Progenitor cell of endocrine pancreas (in vitro differentiated cells): ENCODE measurements around the gene PSMD1. TPM values are rescaled to one million over a fixed set of nuclear protein-coding genes. Genes with fewer than 3 reads are reported as not detected.

Experiments used
- DNase-seq: peaks from one replicate; pipeline ENCODE4 v3.0.0; 2021; ENCODE audit warnings: low spot score; ENCODE audit not compliant: unreplicated experiment
- H3K27ac Mint-ChIP-seq: 2 replicates; pipeline ENCODE4 v1.8.0; 2021; ENCODE audit warnings: mild to moderate bottlenecking, moderate library complexity, mixed read lengths
- H3K27me3 Mint-ChIP-seq: 2 replicates; pipeline ENCODE4 v1.8.0; 2021; ENCODE audit warnings: mixed read lengths
- H3K36me3 Mint-ChIP-seq: 2 replicates; pipeline ENCODE4 v1.8.0; 2022; ENCODE audit warnings: mixed read lengths; ENCODE audit not compliant: insufficient read depth
- H3K4me1 Mint-ChIP-seq: 2 replicates; pipeline ENCODE4 v1.8.0; 2021; ENCODE audit warnings: low read depth, mixed read lengths
- H3K4me3 Mint-ChIP-seq: 2 replicates; pipeline ENCODE4 v1.8.0; 2021; ENCODE audit warnings: low read depth, mild to moderate bottlenecking, moderate library complexity, mixed read lengths
- H3K9me3 Mint-ChIP-seq: 2 replicates; pipeline ENCODE4 v1.8.0; 2021; ENCODE audit warnings: low read depth, mixed read lengths
- total RNA-seq: library from RNA; stranded (reverse); gene quantifications from 2 replicates; pipeline ENCODE4 v1.2.1, GENCODE V29; 2021
- TF ChIP-seq, protein P1 (sequence below): fragments of 200-600 bp; sonication (generic); IDR thresholded peaks from one replicate; pipeline ENCODE4 v1.5.0; 2021; ENCODE audit warnings: antibody characterized with exemption, mild to moderate bottlenecking; ENCODE audit not compliant: unreplicated experiment

Gene PSMD1
- total RNA-seq, 1 donor from 2014 or later, result 99.0 TPM

DNA sequence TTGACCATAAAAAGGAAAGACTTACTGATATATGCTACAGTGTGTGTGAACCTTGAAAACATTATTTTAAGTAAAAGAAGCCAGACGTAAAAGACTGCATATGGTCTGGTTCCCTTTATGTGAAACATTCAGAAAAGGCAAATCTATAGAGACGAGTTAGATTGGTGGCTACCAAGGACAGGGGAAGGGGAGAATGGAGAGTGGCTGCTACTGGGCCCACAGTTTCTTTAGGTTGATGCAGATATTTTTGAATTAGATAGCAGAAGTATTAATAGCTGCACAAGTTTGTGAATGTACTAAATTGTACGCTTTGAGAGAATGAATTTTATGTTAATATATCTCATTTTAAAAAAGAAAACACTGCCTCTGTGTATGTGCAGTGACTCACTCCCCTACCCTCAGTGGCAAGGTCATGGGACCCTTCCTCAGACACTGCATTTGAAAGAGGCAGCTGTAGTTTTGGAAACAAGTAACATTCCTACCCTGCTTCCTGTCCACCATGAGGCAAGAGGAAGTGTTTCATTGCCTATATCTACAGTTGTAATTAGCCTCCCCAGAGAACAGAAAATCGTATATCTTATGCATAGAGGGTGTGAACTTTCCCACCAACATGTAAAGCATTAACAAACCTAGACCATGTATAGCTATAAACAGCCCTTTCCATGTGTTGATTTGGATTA lies 111.9 kb downstream of the PSMD1 start:
- Mint-ChIP-seq H3K36me3 (peaks cover 39% of the 10 kb centered on the region), H3K27ac (no peak overlapping the region), H3K9me3 (no peaks in the 10 kb centered on the region), H3K4me3 (no peak overlapping the region), H3K27me3 (no peaks in the 10 kb centered on the region), H3K4me1 (no peaks in the 10 kb centered on the region)
- no peak for DNase-seq
- TF ChIP-seq, protein P1, sequence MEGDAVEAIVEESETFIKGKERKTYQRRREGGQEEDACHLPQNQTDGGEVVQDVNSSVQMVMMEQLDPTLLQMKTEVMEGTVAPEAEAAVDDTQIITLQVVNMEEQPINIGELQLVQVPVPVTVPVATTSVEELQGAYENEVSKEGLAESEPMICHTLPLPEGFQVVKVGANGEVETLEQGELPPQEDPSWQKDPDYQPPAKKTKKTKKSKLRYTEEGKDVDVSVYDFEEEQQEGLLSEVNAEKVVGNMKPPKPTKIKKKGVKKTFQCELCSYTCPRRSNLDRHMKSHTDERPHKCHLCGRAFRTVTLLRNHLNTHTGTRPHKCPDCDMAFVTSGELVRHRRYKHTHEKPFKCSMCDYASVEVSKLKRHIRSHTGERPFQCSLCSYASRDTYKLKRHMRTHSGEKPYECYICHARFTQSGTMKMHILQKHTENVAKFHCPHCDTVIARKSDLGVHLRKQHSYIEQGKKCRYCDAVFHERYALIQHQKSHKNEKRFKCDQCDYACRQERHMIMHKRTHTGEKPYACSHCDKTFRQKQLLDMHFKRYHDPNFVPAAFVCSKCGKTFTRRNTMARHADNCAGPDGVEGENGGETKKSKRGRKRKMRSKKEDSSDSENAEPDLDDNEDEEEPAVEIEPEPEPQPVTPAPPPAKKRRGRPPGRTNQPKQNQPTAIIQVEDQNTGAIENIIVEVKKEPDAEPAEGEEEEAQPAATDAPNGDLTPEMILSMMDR, result no peak

DNA sequence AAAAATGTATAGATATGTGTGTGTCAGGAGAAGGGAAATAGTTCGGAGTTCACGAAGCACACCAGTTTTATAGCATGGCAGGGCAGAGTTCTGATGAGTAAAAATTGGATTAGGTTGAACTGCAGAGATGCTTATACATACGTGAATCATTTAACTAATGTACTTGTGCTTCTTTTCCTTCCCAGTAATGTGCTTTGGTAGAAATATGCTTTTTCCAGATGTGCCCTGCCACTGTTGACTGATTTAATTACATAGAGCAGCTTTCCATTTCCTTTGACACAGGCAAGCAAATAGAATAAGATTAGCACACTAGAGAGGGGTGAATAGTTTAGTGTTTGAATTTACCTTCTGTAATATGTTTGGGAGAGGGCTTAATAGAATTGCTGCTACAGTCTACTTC lies 112.8 kb downstream of the PSMD1 start:
- Mint-ChIP-seq H3K4me3 (no peak overlapping the region), H3K27ac (no peak overlapping the region), H3K9me3 (no peaks in the 10 kb centered on the region), H3K36me3 (peaks cover 42% of the 10 kb centered on the region), H3K4me1 (no peaks in the 10 kb centered on the region), H3K27me3 (no peaks in the 10 kb centered on the region)
- no peak for DNase-seq
- TF ChIP-seq, protein P1, result no peak

DNA sequence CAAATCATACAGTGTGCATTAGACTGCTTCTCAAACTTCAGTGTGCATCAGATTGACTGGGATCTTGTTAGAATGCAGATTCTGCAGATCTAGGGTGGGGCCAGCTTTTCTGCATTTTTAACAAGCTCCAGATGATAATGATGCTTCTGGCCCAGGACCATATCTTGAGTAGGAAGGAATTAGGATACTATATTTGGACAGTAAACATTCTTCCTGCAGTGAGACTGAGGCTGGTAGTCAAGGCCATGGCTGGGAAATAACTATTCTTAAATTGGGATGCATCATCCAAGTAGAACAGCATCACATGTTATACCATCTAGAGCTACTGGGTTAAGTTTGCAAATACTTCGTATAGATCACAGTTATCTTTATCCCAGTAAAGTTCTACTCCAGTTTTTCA lies 113.4 kb downstream of the PSMD1 start:
- no peak overlapping the region for H3K4me3 Mint-ChIP-seq
- TF ChIP-seq, protein P1, result no peak
- DNase-seq, result no peak
- no peaks in the 10 kb centered on the region for H3K27me3 Mint-ChIP-seq
- no peak overlapping the region for H3K27ac Mint-ChIP-seq
- H3K36me3 Mint-ChIP-seq, result peaks cover 41% of the 10 kb centered on the region
- no peaks in the 10 kb centered on the region for H3K4me1 Mint-ChIP-seq
- no peaks in the 10 kb centered on the region for H3K9me3 Mint-ChIP-seq

DNA sequence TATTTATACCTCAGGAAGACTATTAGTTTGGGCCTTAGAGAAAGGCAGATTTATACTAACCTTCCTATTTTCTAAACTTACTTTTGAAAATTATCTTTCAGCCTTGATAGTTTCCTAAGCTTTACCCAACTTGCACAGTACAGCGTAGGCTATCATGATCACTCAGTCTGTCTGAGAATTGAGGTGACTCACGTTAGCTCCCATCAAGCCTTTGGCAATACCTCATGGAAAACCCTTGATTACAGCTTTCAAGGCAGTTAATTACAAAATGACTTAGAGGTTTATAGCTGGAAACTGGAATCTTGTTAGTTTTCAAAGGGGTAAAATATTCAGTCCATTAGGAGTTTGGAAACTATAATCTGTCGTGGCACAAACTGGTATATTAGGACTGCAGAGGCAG lies 115.4 kb downstream of the PSMD1 start:
- H3K36me3 Mint-ChIP-seq, result peaks cover 37% of the 10 kb centered on the region
- no peak for DNase-seq
- no peaks in the 10 kb centered on the region for H3K27me3 Mint-ChIP-seq
- no peak overlapping the region for H3K27ac Mint-ChIP-seq
- H3K4me1 Mint-ChIP-seq, result no peaks in the 10 kb centered on the region
- TF ChIP-seq, protein P1, result no peak
- H3K4me3 Mint-ChIP-seq, result no peak overlapping the region
- H3K9me3 Mint-ChIP-seq, result no peaks in the 10 kb centered on the region

DNA sequence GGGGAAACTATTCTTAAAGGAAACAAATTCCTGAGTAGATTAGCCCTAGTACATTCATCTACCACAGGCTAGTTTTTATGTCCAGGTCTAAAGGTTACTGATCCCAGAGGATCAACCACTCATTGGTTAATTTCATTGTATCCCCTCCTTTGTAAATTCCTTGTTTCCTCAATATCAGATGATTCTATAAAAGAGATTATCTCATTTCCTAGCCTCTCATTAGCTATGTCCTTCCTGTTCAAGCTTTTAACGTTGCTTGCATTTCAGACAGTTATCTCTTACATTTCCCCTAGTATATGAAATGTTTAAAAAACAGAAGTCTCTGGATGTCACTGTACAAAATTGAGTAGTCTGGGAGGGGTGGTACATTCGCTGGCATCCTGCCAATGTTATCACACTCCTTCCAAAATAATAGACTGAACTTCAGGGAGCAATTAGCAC lies 117.6 kb downstream of the PSMD1 start:
- Mint-ChIP-seq H3K4me3 (no peak overlapping the region), H3K4me1 (no peaks in the 10 kb centered on the region), H3K36me3 (peaks cover 26% of the 10 kb centered on the region), H3K9me3 (no peaks in the 10 kb centered on the region), H3K27me3 (no peaks in the 10 kb centered on the region), H3K27ac (no peak overlapping the region)
- DNase-seq, result no peak
- TF ChIP-seq, protein P1, result no peak
